SK-N-MC (cell line): ENCODE results near the gene MARVELD1.

ENCODE experiments used
- EZH2 ChIP-seq: fragments of 200-600 bp; sonication (generic); IDR thresholded peaks from one replicate; pipeline ENCODE4 v1.6.1; 2017; ENCODE audit warnings: antibody characterized with exemption
- POLR2AphosphoS5 ChIP-seq: IDR thresholded peaks from 2 replicates; pipeline ENCODE4 v1.6.1; 2012; ENCODE audit warnings: mild to moderate bottlenecking, low read depth, low read length, borderline replicate concordance

DNA sequence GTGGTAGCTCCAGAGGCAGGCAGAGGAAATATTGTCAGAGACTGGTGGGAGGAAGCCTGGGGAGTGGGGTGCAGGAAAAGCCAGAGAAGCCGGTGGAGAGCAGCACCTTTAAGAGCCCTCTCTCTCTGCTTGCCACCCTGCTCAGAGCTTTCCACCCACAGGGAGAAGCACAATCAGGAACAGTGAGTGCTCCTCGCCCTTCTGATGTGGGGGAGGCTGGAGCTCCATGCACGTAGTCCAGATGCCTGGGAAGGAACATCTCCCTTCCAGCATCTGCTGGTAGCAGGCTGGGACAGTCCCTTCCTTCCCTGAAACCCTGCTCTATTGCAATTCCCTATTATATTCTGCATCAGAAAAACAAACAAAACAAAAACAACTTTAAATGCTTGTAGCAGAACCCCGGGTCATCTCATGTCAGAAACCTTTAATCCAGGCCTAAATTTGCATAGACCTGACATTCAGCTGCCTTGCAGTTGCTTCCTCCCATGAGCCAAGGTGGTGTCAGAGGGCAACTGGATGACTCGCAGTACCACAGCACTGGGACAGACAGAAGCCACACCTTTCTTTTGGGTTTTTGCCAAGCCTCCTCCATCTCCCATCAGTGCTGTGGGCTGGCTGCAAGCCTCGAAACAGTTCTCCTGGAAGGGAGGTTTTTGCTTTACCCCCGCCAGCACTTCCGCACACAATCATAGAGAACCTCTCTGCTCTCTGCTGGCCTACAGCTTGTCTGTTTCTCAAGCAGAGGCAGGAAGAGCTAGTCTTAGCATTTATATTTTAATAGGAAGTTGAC, 39.6 kb upstream of the MARVELD1 start:
- TF ChIP-seq POLR2AphosphoS5 (no peak), EZH2 (no peak)
